Ishikawa (cell line): ENCODE measurements around the gene KIF19.

ENCODE experiments used
- CEBPB ChIP-seq: IDR thresholded peaks from 2 replicates; pipeline ENCODE4 v1.6.1; 2012
- CREB1 ChIP-seq: IDR thresholded peaks from 2 replicates; pipeline ENCODE4 v1.6.1; 2012; ENCODE audit warnings: low read depth
- EGR1 ChIP-seq: IDR thresholded peaks from 2 replicates; pipeline ENCODE4 v1.6.1; 2012
- EP300 ChIP-seq: IDR thresholded peaks from 2 replicates; pipeline ENCODE4 v1.6.1; 2012; ENCODE audit warnings: borderline replicate concordance
- FOXM1 ChIP-seq: IDR thresholded peaks from 2 replicates; pipeline ENCODE4 v1.6.1; 2012; ENCODE audit warnings: low read depth, borderline replicate concordance
- NFIC ChIP-seq: IDR thresholded peaks from 2 replicates; pipeline ENCODE4 v1.6.1; 2012
- RAD21 ChIP-seq: IDR thresholded peaks from 2 replicates; pipeline ENCODE4 v1.6.1; 2012; ENCODE audit warnings: low read depth
- REST ChIP-seq: IDR thresholded peaks from 2 replicates; pipeline ENCODE4 v1.6.1; 2012; ENCODE audit warnings: low read depth, mild to moderate bottlenecking
- TAF1 ChIP-seq: IDR thresholded peaks from 2 replicates; pipeline ENCODE4 v1.6.1; 2012; ENCODE audit warnings: low read depth, mild to moderate bottlenecking
- TCF12 ChIP-seq: IDR thresholded peaks from 2 replicates; pipeline ENCODE4 v1.6.1; 2012; ENCODE audit warnings: low read depth
- TEAD4 ChIP-seq: IDR thresholded peaks from 2 replicates; pipeline ENCODE4 v1.6.1; 2012
- YY1 ChIP-seq: IDR thresholded peaks from 2 replicates; pipeline ENCODE4 v1.6.1; 2012; ENCODE audit warnings: low read depth
- ZBTB7A ChIP-seq: IDR thresholded peaks from 2 replicates; pipeline ENCODE4 v1.6.1; 2012; ENCODE audit warnings: low read depth
- TF ChIP-seq, protein P1 (sequence below): IDR thresholded peaks from 2 replicates; pipeline ENCODE4 v1.6.1; 2012
- TF ChIP-seq, protein P2 (sequence below): IDR thresholded peaks from 2 replicates; pipeline ENCODE4 v1.6.1; 2012

Gene KIF19

DNA sequence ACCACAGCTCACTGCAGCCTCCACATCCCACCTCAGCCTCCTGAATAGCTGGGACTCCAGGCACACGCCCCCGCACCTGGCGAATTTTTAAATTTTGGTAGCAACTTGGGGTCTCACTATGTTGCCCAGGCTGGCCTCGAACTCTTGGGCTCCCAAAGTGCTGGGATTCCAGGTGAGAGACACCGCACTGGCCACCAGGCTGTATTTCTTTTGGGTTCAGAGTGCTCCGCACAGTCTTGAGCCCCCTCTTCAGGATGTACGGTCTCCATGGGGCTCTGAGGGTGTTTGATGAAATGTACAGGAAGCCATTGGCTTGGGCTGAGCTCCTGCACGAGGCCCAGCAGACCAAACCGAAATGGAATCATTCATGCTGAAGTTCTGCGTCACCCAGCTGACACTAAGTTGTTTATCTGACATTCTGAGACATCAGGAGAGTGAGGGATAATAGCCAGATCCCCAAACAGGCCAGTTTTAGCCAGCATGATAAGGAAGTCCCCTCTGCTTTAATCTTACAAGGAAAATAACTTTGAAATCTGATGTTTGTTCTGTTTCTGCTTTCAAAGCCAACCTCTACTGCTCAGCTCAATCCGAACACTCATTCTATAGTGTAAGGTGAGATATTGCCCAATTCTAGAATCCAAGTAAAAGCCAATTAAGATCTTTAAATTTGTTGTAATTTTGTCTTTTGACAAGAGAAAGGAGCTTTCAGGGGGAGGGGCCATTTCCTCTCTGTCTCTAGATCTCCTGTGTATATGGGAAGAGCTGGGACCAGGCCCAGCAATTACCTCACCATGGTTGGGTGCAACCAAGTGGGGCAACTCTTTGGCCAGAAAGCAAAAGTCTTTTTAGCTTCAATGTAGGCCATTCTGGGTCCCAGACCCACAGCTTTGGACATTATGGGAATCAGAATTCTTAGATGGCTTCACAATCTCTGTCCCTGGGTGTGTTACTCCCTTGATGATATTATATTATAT is 64.9 kb downstream of the KIF19 start:
- TF ChIP-seq EP300, result no peak
- TF ChIP-seq NFIC, result no peak
- TF ChIP-seq, protein P1, sequence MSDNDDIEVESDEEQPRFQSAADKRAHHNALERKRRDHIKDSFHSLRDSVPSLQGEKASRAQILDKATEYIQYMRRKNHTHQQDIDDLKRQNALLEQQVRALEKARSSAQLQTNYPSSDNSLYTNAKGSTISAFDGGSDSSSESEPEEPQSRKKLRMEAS, result no peak
- no peak for TF ChIP-seq EGR1
- no peak for TF ChIP-seq TCF12
- TF ChIP-seq, protein P2, sequence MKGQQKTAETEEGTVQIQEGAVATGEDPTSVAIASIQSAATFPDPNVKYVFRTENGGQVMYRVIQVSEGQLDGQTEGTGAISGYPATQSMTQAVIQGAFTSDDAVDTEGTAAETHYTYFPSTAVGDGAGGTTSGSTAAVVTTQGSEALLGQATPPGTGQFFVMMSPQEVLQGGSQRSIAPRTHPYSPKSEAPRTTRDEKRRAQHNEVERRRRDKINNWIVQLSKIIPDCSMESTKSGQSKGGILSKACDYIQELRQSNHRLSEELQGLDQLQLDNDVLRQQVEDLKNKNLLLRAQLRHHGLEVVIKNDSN, result no peak
- TF ChIP-seq FOXM1, result no peak
- no peak for TF ChIP-seq YY1
- no peak for TF ChIP-seq RAD21
- no peak for TF ChIP-seq ZBTB7A
- TF ChIP-seq CREB1, result no peak
- TF ChIP-seq TAF1, result no peak
- TF ChIP-seq CEBPB, result no peak
- no peak for TF ChIP-seq REST
- no peak for TF ChIP-seq TEAD4

- TF ChIP-seq CREB1 (no peak), TAF1 (no peak)
Measured at GRCh38 chr17:74391771-74392170, 65.7 kb downstream of the KIF19 start.

DNA sequence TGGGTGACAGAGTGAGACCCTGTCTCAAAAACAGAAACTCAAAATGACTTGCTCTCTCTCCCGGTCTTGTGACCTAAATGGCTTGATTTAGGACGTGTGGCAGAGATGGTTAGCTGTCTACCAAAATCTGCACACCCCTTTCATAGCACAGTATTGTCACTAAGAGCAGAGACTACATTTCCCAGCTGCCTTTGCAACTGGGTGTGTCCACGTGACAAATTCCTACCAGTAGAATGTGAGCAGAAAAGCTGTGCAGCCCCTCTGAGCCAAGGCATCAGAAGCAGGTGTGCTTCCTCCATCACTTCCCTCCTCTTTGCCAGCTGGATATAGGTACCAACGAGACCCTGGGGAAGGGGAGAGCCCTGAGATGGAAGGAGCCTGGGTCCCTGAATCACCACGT is 66.8 kb downstream of the KIF19 start:
- TF ChIP-seq, protein P2, result peak; percentile 92
- TF ChIP-seq REST, result no peak

- TF ChIP-seq FOXM1 (no peak), EP300 (no peak), TAF1 (no peak), NFIC (no peak), REST (no peak)
Measured at GRCh38 chr17:74393346-74393942, 67.4 kb downstream of the KIF19 start.

DNA sequence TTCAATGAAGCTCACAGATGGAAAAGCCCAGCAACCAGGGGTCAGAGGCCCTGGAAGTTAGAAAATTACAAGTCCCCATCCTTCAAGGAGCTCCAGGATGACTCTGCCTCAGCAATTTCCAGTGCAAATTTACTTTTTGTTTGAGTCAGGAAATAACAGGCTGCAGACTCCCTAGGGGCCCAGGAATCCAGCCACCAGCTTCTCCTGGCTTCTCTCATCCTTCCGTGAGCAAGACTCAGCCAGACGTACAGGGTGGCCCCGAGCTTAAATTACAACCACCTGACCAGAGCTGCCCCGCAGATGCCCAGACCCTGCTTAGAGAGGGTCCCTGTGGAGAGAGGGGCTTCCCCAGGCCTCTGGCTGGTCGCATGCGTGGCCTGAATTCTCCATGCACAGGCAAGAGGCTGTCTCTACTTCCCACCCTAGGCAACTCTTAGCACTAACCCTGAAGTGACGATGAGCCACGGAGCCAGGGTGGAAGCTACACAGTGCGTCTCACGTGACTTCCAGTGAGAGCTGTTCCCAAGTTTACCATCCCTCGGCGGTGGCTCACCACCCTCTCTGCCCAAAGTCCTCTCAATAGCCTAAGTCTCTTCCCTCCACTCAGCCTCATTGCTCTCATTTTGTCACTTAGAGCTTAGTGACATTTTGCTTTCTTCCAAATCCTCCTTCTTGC is 68.4 kb downstream of the KIF19 start:
- TF ChIP-seq, protein P1, result no peak
- TF ChIP-seq YY1 (no peak), CEBPB (no peak)
